HEK293 (cell line): Measurements from ENCODE around the gene NEMP1.

ENCODE experiments used
- CTCF ChIA-PET: fragments of 350-600 bp; formaldehyde crosslinking; extraction: SDS; loops from one replicate; lab custom pipeline; 2021; ENCODE audit warnings: antibody characterized with exemption; lab: Yijun Ruan, JAX
- POLR2A ChIA-PET: fragments of 300-600 bp; formaldehyde crosslinking; extraction: SDS; loops from one replicate; lab custom pipeline; 2020; ENCODE audit warnings: antibody characterized with exemption, inconsistent platforms; lab: Yijun Ruan, JAX
- H3K27ac ChIP-seq: fragments of 200-500 bp; sonication (Bioruptor generic); 2 replicates; pipeline ENCODE4 v1.5.1; 2014; ENCODE audit warnings: low read depth, low read length, control low read depth, inconsistent platforms; ENCODE audit errors: extremely low read depth
- H3K36me3 ChIP-seq, 2 experiments: fragments of 200-500 bp in 1 of 2; sonication (Bioruptor generic) in 1 of 2; 1 replicate in 1 of 2; 2 replicates in 1 of 2; pipeline ENCODE4 v1.5.1; 2014 to 2017; ENCODE audit warnings: inconsistent platforms in 2 of 2, low read length in 2 of 2; ENCODE audit not compliant: control insufficient read depth in 2 of 2, insufficient read depth in 1 of 2
- H3K4me1 ChIP-seq: fragments of 200-500 bp; sonication (Bioruptor generic); 2 replicates; pipeline ENCODE4 v1.5.1; 2014; ENCODE audit warnings: mild to moderate bottlenecking, low read length, inconsistent platforms; ENCODE audit not compliant: control insufficient read depth, insufficient read depth
- H3K4me3 ChIP-seq: 2 replicates; pipeline ENCODE4 v1.5.1; 2011; ENCODE audit warnings: low read depth, mild to moderate bottlenecking, control low read depth, low read length, moderate library complexity
- H3K9me3 ChIP-seq: fragments of 200-500 bp; sonication (Bioruptor generic); 2 replicates; pipeline ENCODE4 v1.5.1; 2014; ENCODE audit warnings: low read depth, low read length, inconsistent platforms; ENCODE audit not compliant: control insufficient read depth, insufficient read depth
- AEBP2 ChIP-seq: fragments of 450-650 bp; formaldehyde crosslinking; IDR thresholded peaks from 2 replicates; pipeline ENCODE4 v1.5.1; 2016; ENCODE audit warnings: missing biosample characterization, missing genetic modification characterization, borderline replicate concordance
- PRDM1 ChIP-seq: fragments of 450-650 bp; formaldehyde crosslinking; IDR thresholded peaks from 2 replicates; pipeline ENCODE4; 2016; ENCODE audit warnings: missing biosample characterization, missing genetic modification characterization
- REPIN1 ChIP-seq: fragments of 450-650 bp; formaldehyde crosslinking; IDR thresholded peaks from 2 replicates; pipeline ENCODE4 v1.5.1; 2017; ENCODE audit warnings: missing biosample characterization, missing genetic modification characterization, low read depth
- SP7 ChIP-seq: fragments of 450-650 bp; formaldehyde crosslinking; IDR thresholded peaks from 2 replicates; pipeline ENCODE4 v1.5.1; 2016; ENCODE audit warnings: missing biosample characterization, missing genetic modification characterization
- ZBTB17 ChIP-seq: fragments of 450-650 bp; formaldehyde crosslinking; IDR thresholded peaks from 2 replicates; pipeline ENCODE4 v1.5.1; 2016; ENCODE audit warnings: missing biosample characterization, missing genetic modification characterization
- ZNF302 ChIP-seq: fragments of 450-650 bp; formaldehyde crosslinking; IDR thresholded peaks from 2 replicates; pipeline ENCODE4 v1.5.1; 2016; ENCODE audit warnings: missing biosample characterization, missing genetic modification characterization, low read depth
- ZNF335 ChIP-seq: fragments of 450-650 bp; formaldehyde crosslinking; conservative IDR thresholded peaks from 2 replicates; pipeline ENCODE4 v1.5.1; 2016; ENCODE audit warnings: missing biosample characterization, missing genetic modification characterization
- ZNF416 ChIP-seq: fragments of 450-650 bp; formaldehyde crosslinking; IDR thresholded peaks from 2 replicates; pipeline ENCODE4 v1.5.1; 2016; ENCODE audit warnings: missing biosample characterization, missing genetic modification characterization
- ZNF449 ChIP-seq: fragments of 450-650 bp; formaldehyde crosslinking; IDR thresholded peaks from 2 replicates; pipeline ENCODE4 v1.5.1; 2017; ENCODE audit warnings: missing biosample characterization, mild to moderate bottlenecking, missing genetic modification characterization, moderate library complexity
- ZNF654 ChIP-seq: fragments of 450-650 bp; formaldehyde crosslinking; IDR thresholded peaks from 2 replicates; pipeline ENCODE4 v1.5.1; 2016; ENCODE audit warnings: low read depth, missing biosample characterization, missing genetic modification characterization
- ZNF660 ChIP-seq: fragments of 450-650 bp; IDR thresholded peaks from 2 replicates; pipeline ENCODE4 v1.5.1; 2018; ENCODE audit warnings: missing biosample characterization, mild to moderate bottlenecking, missing genetic modification characterization
- ZNF701 ChIP-seq: fragments of 450-650 bp; formaldehyde crosslinking; IDR thresholded peaks from 2 replicates; pipeline ENCODE4 v1.5.1; 2016; ENCODE audit warnings: missing biosample characterization, missing genetic modification characterization
- ZNF704 ChIP-seq: fragments of 450-650 bp; formaldehyde crosslinking; IDR thresholded peaks from 2 replicates; pipeline ENCODE4 v1.5.1; 2016; ENCODE audit warnings: missing biosample characterization, missing genetic modification characterization
- ZNF843 ChIP-seq: fragments of 450-650 bp; formaldehyde crosslinking; IDR thresholded peaks from 2 replicates; pipeline ENCODE4 v1.5.1; 2016; ENCODE audit warnings: missing biosample characterization, missing genetic modification characterization
- TF ChIP-seq, protein P1 (sequence below): fragments of 450-650 bp; formaldehyde crosslinking; conservative IDR thresholded peaks from 2 replicates; pipeline ENCODE4 v1.5.1; 2016; ENCODE audit warnings: low read depth, missing biosample characterization, missing genetic modification characterization

The NEMP1 gene

GRCh38 chr12:57031789-57032188, 46.8 kb downstream of the NEMP1 start:
- Histone ChIP-seq H3K9me3 (no peaks in the 10 kb centered on the region), H3K4me3 (no peak overlapping the region), H3K27ac (peak overlapping the region; percentile 73; the same call in 1 of the 2 replicates), H3K36me3 (no peaks in the 10 kb centered on the region), H3K4me1 (peaks cover 5% of the 10 kb centered on the region)
- TF ChIP-seq, protein P1, sequence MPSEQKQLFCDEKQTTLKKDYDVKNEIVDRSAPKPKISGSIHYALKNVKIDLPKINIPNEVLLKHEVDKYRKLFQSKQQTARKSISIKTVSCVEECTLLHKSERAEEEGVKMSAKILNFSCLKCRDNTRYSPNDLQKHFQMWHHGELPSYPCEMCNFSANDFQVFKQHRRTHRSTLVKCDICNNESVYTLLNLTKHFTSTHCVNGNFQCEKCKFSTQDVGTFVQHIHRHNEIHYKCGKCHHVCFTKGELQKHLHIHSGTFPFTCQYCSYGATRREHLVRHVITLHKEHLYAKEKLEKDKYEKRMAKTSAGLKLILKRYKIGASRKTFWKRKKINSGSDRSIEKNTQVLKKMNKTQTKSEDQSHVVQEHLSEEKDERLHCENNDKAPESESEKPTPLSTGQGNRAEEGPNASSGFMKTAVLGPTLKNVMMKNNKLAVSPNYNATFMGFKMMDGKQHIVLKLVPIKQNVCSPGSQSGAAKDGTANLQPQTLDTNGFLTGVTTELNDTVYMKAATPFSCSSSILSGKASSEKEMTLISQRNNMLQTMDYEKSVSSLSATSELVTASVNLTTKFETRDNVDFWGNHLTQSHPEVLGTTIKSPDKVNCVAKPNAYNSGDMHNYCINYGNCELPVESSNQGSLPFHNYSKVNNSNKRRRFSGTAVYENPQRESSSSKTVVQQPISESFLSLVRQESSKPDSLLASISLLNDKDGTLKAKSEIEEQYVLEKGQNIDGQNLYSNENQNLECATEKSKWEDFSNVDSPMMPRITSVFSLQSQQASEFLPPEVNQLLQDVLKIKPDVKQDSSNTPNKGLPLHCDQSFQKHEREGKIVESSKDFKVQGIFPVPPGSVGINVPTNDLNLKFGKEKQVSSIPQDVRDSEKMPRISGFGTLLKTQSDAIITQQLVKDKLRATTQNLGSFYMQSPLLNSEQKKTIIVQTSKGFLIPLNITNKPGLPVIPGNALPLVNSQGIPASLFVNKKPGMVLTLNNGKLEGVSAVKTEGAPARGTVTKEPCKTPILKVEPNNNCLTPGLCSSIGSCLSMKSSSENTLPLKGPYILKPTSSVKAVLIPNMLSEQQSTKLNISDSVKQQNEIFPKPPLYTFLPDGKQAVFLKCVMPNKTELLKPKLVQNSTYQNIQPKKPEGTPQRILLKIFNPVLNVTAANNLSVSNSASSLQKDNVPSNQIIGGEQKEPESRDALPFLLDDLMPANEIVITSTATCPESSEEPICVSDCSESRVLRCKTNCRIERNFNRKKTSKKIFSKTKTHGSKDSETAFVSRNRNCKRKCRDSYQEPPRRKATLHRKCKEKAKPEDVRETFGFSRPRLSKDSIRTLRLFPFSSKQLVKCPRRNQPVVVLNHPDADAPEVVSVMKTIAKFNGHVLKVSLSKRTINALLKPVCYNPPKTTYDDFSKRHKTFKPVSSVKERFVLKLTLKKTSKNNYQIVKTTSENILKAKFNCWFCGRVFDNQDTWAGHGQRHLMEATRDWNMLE: 0 out of 2 replicates have a peak, but pooled peaks have one; percentile 13
- TF ChIP-seq ZNF660 (tag by site-specific recombination) (0 out of 2 replicates have a peak, but pooled peaks have one; percentile 3), ZNF416 (tag by site-specific recombination) (0 out of 2 replicates have a peak, but pooled peaks have one; percentile 36), ZNF302 (no peak)
- CTCF ChIA-PET: interaction anchor here (0.6 to 3.6 kb wide), 14 partner anchors 12 to 1013 kb away, joined by 3 to 19 read pairs (median 3); partner anchors contain the start of gene ZBTB39
- POLR2A ChIA-PET: interaction anchor here (1.1 to 1.7 kb wide), 2 partner anchors 10 to 80 kb away, joined by 3 to 6 read pairs; partner anchors contain the start of gene STAT6

GRCh38 chr12:57031138-57031725, 47.4 kb downstream of the NEMP1 start:
- H3K9me3 ChIP-seq: no peaks in the 10 kb centered on the region
- no peaks in the 10 kb centered on the region for H3K36me3 ChIP-seq
- no peak overlapping the region for H3K4me3 ChIP-seq
- POLR2A ChIA-PET: interaction anchor here (1.1 to 1.7 kb wide), 2 partner anchors 10 to 81 kb away, joined by 3 to 6 read pairs; partner anchors contain the start of gene STAT6
- H3K4me1 ChIP-seq: peaks cover 5% of the 10 kb centered on the region
- CTCF ChIA-PET: interaction anchor here (0.6 to 3.6 kb wide), 17 partner anchors 12 to 1012 kb away, joined by 3 to 19 read pairs (median 4); partner anchors contain the start of genes TAC3 and ZBTB39
- peak overlapping the region; percentile 73; the same call in 1 of the 2 replicates for H3K27ac ChIP-seq
- TF ChIP-seq ZNF660 (tag by site-specific recombination) (0 out of 2 replicates have a peak, but pooled peaks have one; percentile 46), AEBP2 (tag by site-specific recombination) (no peak), ZNF704 (tag by site-specific recombination) (no peak), ZBTB17 (peak; percentile 53), REPIN1 (no peak), ZNF335 (tag by site-specific recombination) (peak; percentile 61), PRDM1 (tag by site-specific recombination) (peak; percentile 81), ZNF449 (tag by site-specific recombination) (no peak), ZNF843 (tag by site-specific recombination) (no peak), ZNF654 (tag by site-specific recombination) (peak; percentile 10; the same call in 1 of the 2 replicates), ZNF701 (peak; percentile 81), SP7 (0 out of 2 replicates have a peak, but pooled peaks have one; percentile 13)
- TF ChIP-seq, protein P1: peak; percentile 69
